Measurements from ENCODE around the gene NAA16. TPM values are rescaled to one million over a fixed set of nuclear protein-coding genes. Genes with fewer than 3 reads are reported as not detected.

Gene NAA16
- polyA plus RNA-seq, 1 donor from 2014 or later = 57.0 TPM

DNA sequence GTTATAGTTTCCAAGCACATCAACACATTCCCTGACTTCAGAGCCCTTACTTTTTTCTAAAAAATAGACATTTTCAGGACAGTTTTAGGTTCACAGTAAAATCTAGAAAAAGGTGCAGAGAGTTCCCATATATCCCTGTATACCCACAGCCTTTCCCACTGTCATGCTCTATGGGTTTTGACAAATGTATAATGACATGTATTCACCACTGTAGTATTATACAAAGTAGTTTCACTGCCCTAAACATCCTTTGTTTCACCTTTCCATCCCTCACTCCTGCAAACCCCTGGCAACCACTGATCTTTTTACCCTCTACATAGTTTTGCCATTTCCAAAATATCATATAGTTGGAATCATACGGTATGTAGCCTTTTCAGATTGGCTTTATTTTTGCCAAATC, 15.6 kb downstream of the NAA16 start:
- Histone ChIP-seq H2AFZ (ENCODE audit: low read depth, low read length) (no peak overlapping the region), H3K9me3 (ENCODE audit: low read length) (no peaks in the 10 kb centered on the region), H3K9ac (ENCODE audit: low read length) (no peak overlapping the region), H3K9me2 (ENCODE audit: insufficient read depth, low read length) (no peaks in the 10 kb centered on the region), H3F3A (ENCODE audit: insufficient read depth, low read length, poor library complexity, severe bottlenecking) (no peaks in the 10 kb centered on the region), H3K36me3 (ENCODE audit: insufficient read depth, low read length) (no peaks in the 10 kb centered on the region), H4K20me1 (ENCODE audit: insufficient read depth) (no peaks in the 10 kb centered on the region), H3K4me2 (ENCODE audit: low read length) (no peak overlapping the region), H3K27me3 (ENCODE audit: insufficient read depth, low read depth, low read length) (no peaks in the 10 kb centered on the region), H3K79me2 (replicated peaks; ENCODE audit: insufficient read depth, low read length) (no peaks in the 10 kb centered on the region), H3K27ac (ENCODE audit: low read length) (no peak overlapping the region), H3K4me3 (ENCODE audit: low read length) (no peak overlapping the region)
- TF ChIP-seq TAF1 (IDR thresholded peaks at IDR 0.05; ENCODE audit: low read depth) (no peak), MXI1 (conservative IDR thresholded peaks at IDR 0.05; ENCODE audit: poor library complexity, severe bottlenecking) (no peak), EP300 (conservative IDR thresholded peaks at IDR 0.05; ENCODE audit: poor library complexity, severe bottlenecking) (no peak), EZH2 (IDR thresholded peaks at IDR 0.05; ENCODE audit: borderline replicate concordance, insufficient read depth, low read length, poor library complexity, severe bottlenecking) (no peak), RAD21 (conservative IDR thresholded peaks at IDR 0.05) (no peak), SMC3 (conservative IDR thresholded peaks at IDR 0.05; ENCODE audit: poor library complexity) (no peak), POLR2AphosphoS5 (IDR thresholded peaks at IDR 0.05) (no peak)
- TF ChIP-seq, protein P1, sequence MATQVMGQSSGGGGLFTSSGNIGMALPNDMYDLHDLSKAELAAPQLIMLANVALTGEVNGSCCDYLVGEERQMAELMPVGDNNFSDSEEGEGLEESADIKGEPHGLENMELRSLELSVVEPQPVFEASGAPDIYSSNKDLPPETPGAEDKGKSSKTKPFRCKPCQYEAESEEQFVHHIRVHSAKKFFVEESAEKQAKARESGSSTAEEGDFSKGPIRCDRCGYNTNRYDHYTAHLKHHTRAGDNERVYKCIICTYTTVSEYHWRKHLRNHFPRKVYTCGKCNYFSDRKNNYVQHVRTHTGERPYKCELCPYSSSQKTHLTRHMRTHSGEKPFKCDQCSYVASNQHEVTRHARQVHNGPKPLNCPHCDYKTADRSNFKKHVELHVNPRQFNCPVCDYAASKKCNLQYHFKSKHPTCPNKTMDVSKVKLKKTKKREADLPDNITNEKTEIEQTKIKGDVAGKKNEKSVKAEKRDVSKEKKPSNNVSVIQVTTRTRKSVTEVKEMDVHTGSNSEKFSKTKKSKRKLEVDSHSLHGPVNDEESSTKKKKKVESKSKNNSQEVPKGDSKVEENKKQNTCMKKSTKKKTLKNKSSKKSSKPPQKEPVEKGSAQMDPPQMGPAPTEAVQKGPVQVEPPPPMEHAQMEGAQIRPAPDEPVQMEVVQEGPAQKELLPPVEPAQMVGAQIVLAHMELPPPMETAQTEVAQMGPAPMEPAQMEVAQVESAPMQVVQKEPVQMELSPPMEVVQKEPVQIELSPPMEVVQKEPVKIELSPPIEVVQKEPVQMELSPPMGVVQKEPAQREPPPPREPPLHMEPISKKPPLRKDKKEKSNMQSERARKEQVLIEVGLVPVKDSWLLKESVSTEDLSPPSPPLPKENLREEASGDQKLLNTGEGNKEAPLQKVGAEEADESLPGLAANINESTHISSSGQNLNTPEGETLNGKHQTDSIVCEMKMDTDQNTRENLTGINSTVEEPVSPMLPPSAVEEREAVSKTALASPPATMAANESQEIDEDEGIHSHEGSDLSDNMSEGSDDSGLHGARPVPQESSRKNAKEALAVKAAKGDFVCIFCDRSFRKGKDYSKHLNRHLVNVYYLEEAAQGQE (IDR thresholded peaks at IDR 0.05; ENCODE audit: borderline replicate concordance) = no peak
- TF ChIP-seq, protein P2, sequence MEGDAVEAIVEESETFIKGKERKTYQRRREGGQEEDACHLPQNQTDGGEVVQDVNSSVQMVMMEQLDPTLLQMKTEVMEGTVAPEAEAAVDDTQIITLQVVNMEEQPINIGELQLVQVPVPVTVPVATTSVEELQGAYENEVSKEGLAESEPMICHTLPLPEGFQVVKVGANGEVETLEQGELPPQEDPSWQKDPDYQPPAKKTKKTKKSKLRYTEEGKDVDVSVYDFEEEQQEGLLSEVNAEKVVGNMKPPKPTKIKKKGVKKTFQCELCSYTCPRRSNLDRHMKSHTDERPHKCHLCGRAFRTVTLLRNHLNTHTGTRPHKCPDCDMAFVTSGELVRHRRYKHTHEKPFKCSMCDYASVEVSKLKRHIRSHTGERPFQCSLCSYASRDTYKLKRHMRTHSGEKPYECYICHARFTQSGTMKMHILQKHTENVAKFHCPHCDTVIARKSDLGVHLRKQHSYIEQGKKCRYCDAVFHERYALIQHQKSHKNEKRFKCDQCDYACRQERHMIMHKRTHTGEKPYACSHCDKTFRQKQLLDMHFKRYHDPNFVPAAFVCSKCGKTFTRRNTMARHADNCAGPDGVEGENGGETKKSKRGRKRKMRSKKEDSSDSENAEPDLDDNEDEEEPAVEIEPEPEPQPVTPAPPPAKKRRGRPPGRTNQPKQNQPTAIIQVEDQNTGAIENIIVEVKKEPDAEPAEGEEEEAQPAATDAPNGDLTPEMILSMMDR (IDR thresholded peaks at IDR 0.05; ENCODE audit: poor library complexity, severe bottlenecking) = no peak

DNA sequence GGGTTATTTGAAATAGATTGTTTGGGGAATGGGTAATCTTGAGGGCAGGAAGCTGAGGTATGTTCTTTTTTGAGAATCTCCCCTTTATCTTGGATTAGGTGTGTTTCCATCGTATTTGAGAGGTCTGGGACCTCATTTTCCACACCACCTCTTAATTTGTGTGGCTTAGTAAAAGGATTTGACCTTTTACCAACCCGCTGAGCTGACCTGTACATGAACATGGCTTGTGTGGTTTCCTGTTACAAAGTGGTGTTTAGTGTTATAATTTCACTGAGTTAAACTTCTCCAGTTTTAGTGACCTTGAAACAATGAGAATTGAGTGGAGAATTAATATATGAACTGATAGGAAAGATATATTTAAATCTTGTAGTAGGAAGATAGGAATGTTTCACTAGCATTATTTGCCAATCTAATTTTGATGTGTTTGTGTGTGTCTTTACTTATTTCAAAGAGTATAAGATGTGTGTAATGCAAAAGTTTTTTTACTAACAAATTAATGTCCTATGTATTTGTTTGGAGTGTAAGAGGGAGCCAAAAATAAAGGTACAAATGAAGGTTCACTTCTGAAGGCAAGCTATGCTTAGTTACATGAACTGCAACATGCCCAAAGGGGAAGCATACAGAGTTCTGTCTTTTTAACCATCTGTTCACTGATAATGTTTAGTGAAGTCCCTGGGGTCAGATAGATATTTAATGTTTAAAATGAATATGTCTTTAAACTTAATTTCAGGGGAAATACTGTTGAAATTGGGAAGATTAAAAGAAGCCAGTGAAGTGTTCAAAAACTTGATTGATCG, 17.1 kb downstream of the NAA16 start:
- no peaks in the 10 kb centered on the region for H3K79me2 ChIP-seq (replicated peaks; ENCODE audit: insufficient read depth, low read length)

More for the DNA sequence above, 17.1 kb downstream of the NAA16 start:
- Histone ChIP-seq H3K4me2 (ENCODE audit: low read length) (no peak overlapping the region), H3K27ac (ENCODE audit: low read length) (no peak overlapping the region), H2AFZ (ENCODE audit: low read depth, low read length) (no peak overlapping the region), H3K9me2 (ENCODE audit: insufficient read depth, low read length) (no peaks in the 10 kb centered on the region), H3K27me3 (ENCODE audit: insufficient read depth, low read depth, low read length) (no peaks in the 10 kb centered on the region), H3F3A (ENCODE audit: insufficient read depth, low read length, poor library complexity, severe bottlenecking) (no peaks in the 10 kb centered on the region), H3K4me3 (ENCODE audit: low read length) (no peak overlapping the region), H4K20me1 (ENCODE audit: insufficient read depth) (no peaks in the 10 kb centered on the region), H3K9me3 (ENCODE audit: low read length) (no peaks in the 10 kb centered on the region), H3K9ac (ENCODE audit: low read length) (no peak overlapping the region), H3K36me3 (ENCODE audit: insufficient read depth, low read length) (no peaks in the 10 kb centered on the region)
- TF ChIP-seq EP300 (conservative IDR thresholded peaks at IDR 0.05; ENCODE audit: poor library complexity, severe bottlenecking) (no peak), TAF1 (IDR thresholded peaks at IDR 0.05; ENCODE audit: low read depth) (no peak), MXI1 (conservative IDR thresholded peaks at IDR 0.05; ENCODE audit: poor library complexity, severe bottlenecking) (no peak), SMC3 (conservative IDR thresholded peaks at IDR 0.05; ENCODE audit: poor library complexity) (no peak), EZH2 (IDR thresholded peaks at IDR 0.05; ENCODE audit: borderline replicate concordance, insufficient read depth, low read length, poor library complexity, severe bottlenecking) (no peak), POLR2AphosphoS5 (IDR thresholded peaks at IDR 0.05) (no peak), RAD21 (conservative IDR thresholded peaks at IDR 0.05) (no peak)
- TF ChIP-seq, protein P1 (IDR thresholded peaks at IDR 0.05; ENCODE audit: borderline replicate concordance) = no peak
- TF ChIP-seq, protein P2 (IDR thresholded peaks at IDR 0.05; ENCODE audit: poor library complexity, severe bottlenecking) = no peak
